Left ventricle myocardium inferior (tissue), 1 donor: ENCODE measurements around the gene TCF4. TPM values are rescaled to one million over a fixed set of nuclear protein-coding genes. Genes with fewer than 3 reads are reported as not detected.
A peak's percentile ranks its signal among the peaks of the same experiment; 100 is the strongest.

Experiments
- DNase-seq: peaks from one replicate; pipeline ENCODE4 v3.0.0-alpha.2; 2020
- H3K27ac ChIP-seq: fragments of 200-600 bp; replicated peaks from 2 replicates; pipeline ENCODE4 v1.8.0; 2021
- H3K27me3 ChIP-seq: fragments of 200-600 bp; 2 replicates; pipeline ENCODE4 v1.8.0; 2021; ENCODE audit warnings: low read depth
- H3K36me3 ChIP-seq: fragments of 200-600 bp; 2 replicates; pipeline ENCODE4 v1.8.0; 2021
- H3K4me1 ChIP-seq: fragments of 200-600 bp; 2 replicates; pipeline ENCODE4 v1.8.0; 2021
- H3K4me3 ChIP-seq: fragments of 200-600 bp; 2 replicates; pipeline ENCODE4 v1.8.0; 2021; ENCODE audit warnings: mild to moderate bottlenecking, moderate library complexity
- H3K9me3 ChIP-seq: fragments of 200-600 bp; replicated peaks from 2 replicates; pipeline ENCODE4 v1.8.0; 2021
- CTCF ChIP-seq: fragments of 200-600 bp; IDR thresholded peaks from 2 replicates; pipeline ENCODE4 v1.8.0; 2021; ENCODE audit warnings: antibody characterized with exemption, mild to moderate bottlenecking, borderline replicate concordance
- intact Hi-C: fragments of 100-400 bp; cut with micrococcal nuclease; formaldehyde crosslinking; loops from one replicate; pipeline ENCODE4 v1.11.0; 2022
- total RNA-seq: library from RNA; stranded (reverse); fragmentation: NEBNext Ultra II Directional; extraction: Animal tissue kit (Norgen Biotek cat#: 25700); gene quantifications from one replicate; pipeline ENCODE4 v1.2.1, GENCODE V29; 2021
- donor health status: DM: no; HTN: yes; CAD: no; lungs with severe emphysema.

TCF4 gene
- total RNA-seq, 1 donor from 2014 or later, result 58.9 TPM

- peak; percentile 38 for DNase-seq
- Histone ChIP-seq H3K27me3 (no peaks in the 10 kb centered on the region), H3K4me1 (peaks cover 79% of the 10 kb centered on the region), H3K27ac (peak overlapping the region; percentile 88), H3K9me3 (no peaks in the 10 kb centered on the region), H3K4me3 (no peak overlapping the region), H3K36me3 (peaks cover 31% of the 10 kb centered on the region)
- intact Hi-C loops, result loop anchor here (10.0 kb wide), 3 partner anchors 142 to 1338 kb away; no protein-coding TSS in a partner anchor
- TF ChIP-seq CTCF, result no peak
These were observed 351.7 kb downstream of the TCF4 start for GRCh38 chr18:55236150-55236931.

GRCh38 chr18:55235094-55235461 is 352.9 kb downstream of the TCF4 start:
- DNase-seq, result no peak
- peaks cover 70% of the 10 kb centered on the region for H3K4me1 ChIP-seq
- H3K36me3 ChIP-seq, result peaks cover 43% of the 10 kb centered on the region
- no peak for TF ChIP-seq CTCF
- intact Hi-C loops, result loop anchor here (10.0 kb wide), 3 partner anchors 140 to 1340 kb away; no protein-coding TSS in a partner anchor
- no peaks in the 10 kb centered on the region for H3K27me3 ChIP-seq
- H3K9me3 ChIP-seq, result no peaks in the 10 kb centered on the region
- H3K4me3 ChIP-seq, result peak overlapping the region; percentile 33
- H3K27ac ChIP-seq, result peak overlapping the region; percentile 88

GRCh38 chr18:55234366-55235093 is 353.5 kb downstream of the TCF4 start:
- H3K27me3 ChIP-seq, result no peaks in the 10 kb centered on the region
- H3K9me3 ChIP-seq, result no peaks in the 10 kb centered on the region
- H3K36me3 ChIP-seq, result peaks cover 48% of the 10 kb centered on the region
- DNase-seq, result peak; percentile 73
- intact Hi-C loops, result loop anchor here (5.0 to 10.0 kb wide), 4 partner anchors 140 to 1340 kb away; no protein-coding TSS in a partner anchor
- peak; percentile 83 for TF ChIP-seq CTCF
- H3K27ac ChIP-seq, result peak overlapping the region; percentile 88
- H3K4me1 ChIP-seq, result peaks cover 64% of the 10 kb centered on the region
- peak overlapping the region; percentile 33 for H3K4me3 ChIP-seq

- no peak overlapping the region for H3K4me3 ChIP-seq
- no peak for DNase-seq
- no peak for TF ChIP-seq CTCF
- H3K4me1 ChIP-seq, result peaks cover 59% of the 10 kb centered on the region
- H3K27me3 ChIP-seq, result no peaks in the 10 kb centered on the region
- H3K9me3 ChIP-seq, result no peaks in the 10 kb centered on the region
- H3K27ac ChIP-seq, result peak overlapping the region; percentile 88
- intact Hi-C loops, result loop anchor here (5.0 to 10.0 kb wide), 4 partner anchors 139 to 1341 kb away; no protein-coding TSS in a partner anchor
- peaks cover 55% of the 10 kb centered on the region for H3K36me3 ChIP-seq
These were observed 354.1 kb downstream of the TCF4 start for GRCh38 chr18:55233857-55234256.

- Histone ChIP-seq H3K4me1 (peaks cover 57% of the 10 kb centered on the region), H3K27ac (no peak overlapping the region), H3K27me3 (no peaks in the 10 kb centered on the region), H3K4me3 (no peak overlapping the region), H3K36me3 (peaks cover 68% of the 10 kb centered on the region), H3K9me3 (no peaks in the 10 kb centered on the region)
- no peak for TF ChIP-seq CTCF
- intact Hi-C loops, result loop anchor here (5.0 to 10.0 kb wide), 4 partner anchors 138 to 1342 kb away; no protein-coding TSS in a partner anchor
- no peak for DNase-seq
These were observed 355.5 kb downstream of the TCF4 start for GRCh38 chr18:55232506-55232905.
